GM12878 (cell line): Measurements from ENCODE around the gene FRMD8. TPM values are rescaled to one million over a fixed set of nuclear protein-coding genes. Genes with fewer than 3 reads are reported as not detected.
A peak's percentile ranks its signal among the peaks of the same experiment; 100 is the strongest.

Experiments
- ATAC-seq: fragments of 200-7000 bp; cut with Tn5 transposase; 3 replicates; pipeline ENCODE4 v1.9.1; 2020; ENCODE audit warnings: mild to moderate bottlenecking, moderate library complexity
- BruUV-seq: library from RNA; stranded (reverse); fragments of 400-500 nt; replicated peaks from 2 replicates; lab custom pipeline; 2021; lab: Mats Ljungman, UMichigan
- CTCF ChIA-PET: fragments of 300-600 bp; sonication (Branson Sonifier 250); formaldehyde crosslinking; extraction: SDS; loops from one replicate; lab custom pipeline; 2021; ENCODE audit warnings: inconsistent platforms; lab: Yijun Ruan, JAX
- POLR2A ChIA-PET: fragments of 350-600 bp; formaldehyde crosslinking; extraction: SDS; loops from one replicate; lab custom pipeline; 2021; ENCODE audit warnings: inconsistent platforms; lab: Charles Lee
- RAD21 ChIA-PET: fragments of 300-600 bp; sonication (Branson Sonifier 250); formaldehyde crosslinking; loops from one replicate; lab custom pipeline; 2023; ENCODE audit warnings: antibody characterized with exemption; ENCODE audit not compliant: unreplicated experiment; lab: Charles Lee
- SMC1A ChIA-PET: fragments of 300-600 bp; sonication (Branson Sonifier 250); formaldehyde crosslinking; loops from one replicate; lab custom pipeline; 2023; ENCODE audit not compliant: unreplicated experiment, uncharacterized antibody; lab: Charles Lee
- DNase-seq: peaks from one replicate; pipeline ENCODE4 v3.0.0-alpha.2; 2011; ENCODE audit warnings: low read depth, low spot score
- FAIRE-seq: peaks from 3 replicates; lab custom pipeline; 2011; peaks lifted over from hg19 to GRCh38; lab: Jason Lieb, UNC
- H2AFZ ChIP-seq: 2 replicates; pipeline ENCODE4 v1.6.0; 2011; ENCODE audit warnings: low read depth, low read length, control low read depth; ENCODE audit not compliant: control insufficient read depth
- H3K27ac ChIP-seq: 2 replicates; pipeline ENCODE4 v1.5.1; 2011; ENCODE audit warnings: control low read depth; ENCODE audit not compliant: control insufficient read depth, insufficient read depth
- H3K27me3 ChIP-seq, 2 experiments: replicated peaks in 1 of 2; 2 replicates each; pipeline versions ENCODE4 v1.6.0 to v1.6.1; 2011; ENCODE audit warnings: low read length in 1 of 2; ENCODE audit not compliant: control insufficient read depth in 2 of 2, insufficient read depth in 2 of 2
- H3K36me3 ChIP-seq, 2 experiments: 2 replicates each; pipeline ENCODE4 v1.5.1; 2011; ENCODE audit warnings: low read length in 1 of 2; ENCODE audit not compliant: control insufficient read depth in 2 of 2, insufficient read depth in 2 of 2
- H3K4me1 ChIP-seq: 2 replicates; pipeline ENCODE4 v1.6.1; 2011; ENCODE audit warnings: mild to moderate bottlenecking, low read length, moderate library complexity, mixed read lengths; ENCODE audit not compliant: control insufficient read depth, insufficient read depth
- H3K4me2 ChIP-seq: 2 replicates; pipeline ENCODE4 v1.6.0; 2011; ENCODE audit warnings: control low read depth; ENCODE audit not compliant: control insufficient read depth, insufficient read depth
- H3K4me3 ChIP-seq: fragments of 200-600 bp; sonication (generic); 2 replicates; pipeline ENCODE4 v1.5.1; 2016
- H3K79me2 ChIP-seq: 2 replicates; pipeline ENCODE4 v1.6.0; 2011; ENCODE audit warnings: low read length; ENCODE audit not compliant: control insufficient read depth, insufficient read depth
- H3K9ac ChIP-seq: 2 replicates; pipeline ENCODE4 v1.8.0; 2011; ENCODE audit warnings: low read length, control low read depth, mixed read lengths; ENCODE audit not compliant: control insufficient read depth, insufficient read depth
- H3K9me3 ChIP-seq: replicated peaks from 3 replicates; pipeline ENCODE4 v1.5.1; 2011; ENCODE audit warnings: mild to moderate bottlenecking, low read length; ENCODE audit not compliant: control insufficient read depth, insufficient read depth
- H4K20me1 ChIP-seq: 2 replicates; pipeline ENCODE4 v1.6.0; 2011; ENCODE audit not compliant: control insufficient read depth, insufficient read depth
- ASH2L ChIP-seq: fragments of 300-600, 200-600 bp; sonication (generic); IDR thresholded peaks from 2 replicates; pipeline ENCODE4 v1.6.1; 2017; ENCODE audit warnings: low read depth, mild to moderate bottlenecking, borderline replicate concordance
- BCL11A ChIP-seq: IDR thresholded peaks from 2 replicates; pipeline ENCODE4 v1.6.1; 2011; ENCODE audit warnings: low read depth, low read length
- BHLHE40 ChIP-seq, 2 experiments: fragments of 450-650 bp in 1 of 2; IDR thresholded peaks; 2 replicates each; pipeline ENCODE4 v1.6.1; 2011 to 2017; ENCODE audit warnings: low read depth in 2 of 2, borderline replicate concordance in 1 of 2, improper control_type of control experiment in 1 of 2, low read length in 1 of 2, mild to moderate bottlenecking in 1 of 2
- CBX5 ChIP-seq: sonication (generic); IDR thresholded peaks from 2 replicates; pipeline ENCODE4 v1.6.1; 2016; ENCODE audit warnings: low read depth, moderate library complexity, mild to moderate bottlenecking, inconsistent platforms
- FOXM1 ChIP-seq: IDR thresholded peaks from 2 replicates; pipeline ENCODE4 v1.6.1; 2012; ENCODE audit warnings: low read depth, mild to moderate bottlenecking, inconsistent platforms, low read length, moderate library complexity
- IKZF1 ChIP-seq: fragments of 450-650 bp; conservative IDR thresholded peaks from 2 replicates; pipeline ENCODE4 v1.6.1; 2017; ENCODE audit warnings: antibody characterized with exemption, mild to moderate bottlenecking
- LARP7 ChIP-seq: fragments of 450-650 bp; IDR thresholded peaks from 2 replicates; pipeline ENCODE4 v1.6.1; 2017; ENCODE audit warnings: mild to moderate bottlenecking
- MTA2 ChIP-seq: fragments of 450-650 bp; IDR thresholded peaks from 2 replicates; pipeline ENCODE4 v1.6.1; 2016; ENCODE audit warnings: low read depth, mild to moderate bottlenecking, moderate library complexity
- MYB ChIP-seq: fragments of 150-350 bp; IDR thresholded peaks from 2 replicates; pipeline ENCODE4 v1.6.1; 2014; ENCODE audit warnings: mild to moderate bottlenecking, low read depth, low read length, borderline replicate concordance
- POU2F2 ChIP-seq: IDR thresholded peaks from 3 replicates; pipeline ENCODE4 v1.6.1; 2011; ENCODE audit warnings: low read depth, mild to moderate bottlenecking, low read length, borderline replicate concordance
- SIN3A ChIP-seq: IDR thresholded peaks from 2 replicates; pipeline ENCODE4 v1.6.1; 2012; ENCODE audit warnings: low read depth, low read length, improper control_type of control experiment
- SP1 ChIP-seq: IDR thresholded peaks from one replicate; pipeline ENCODE4 v1.6.1; 2011; ENCODE audit warnings: low read depth, low read length
- SUPT20H ChIP-seq: IDR thresholded peaks from 2 replicates; pipeline ENCODE4 v1.6.1; 2011; ENCODE audit warnings: low read depth, mild to moderate bottlenecking, low read length, moderate library complexity, borderline replicate concordance; ENCODE audit not compliant: control insufficient read depth
- WGBS: methylation state at CpG from one replicate; pipeline ENCODE4 v1.1.6; 2016; ENCODE audit warnings: low lambda C conversion rate; ENCODE audit not compliant: insufficient replicate concordance, insufficient coverage; ENCODE audit errors: missing lambda C conversion rate; 5-methylcytosine and 5-hydroxymethylcytosine counted together
- in situ Hi-C: fragments of 300-500 bp; cut with MboI; formaldehyde crosslinking; loops from 9 replicates; pipeline ENCODE4 v1.14.3; 2018; ENCODE audit warnings: mixed read lengths
- intact Hi-C: fragments of 100-400 bp; cut with micrococcal nuclease; formaldehyde crosslinking; loops from one replicate; pipeline ENCODE4 v1.14.2; 2022; ENCODE audit not compliant: unreplicated experiment
- polyA plus RNA-seq, 11 experiments: library from polyadenylated mRNA; depleted of rRNA in 4 of 11; unstranded in 6 of 11; stranded (reverse) in 5 of 11; fragments of >200 nt; fragmentation: Nextera tagmentation in 4 of 11; fragmentation: Illumina TruSeq in 1 of 11; extraction: Ambion mirVana in 4 of 11; extraction: Trizol in 1 of 11; gene quantifications; 1 replicate in 1 of 11; 2 replicates in 10 of 11; pipeline versions ENCODE4 v1.2.1 to v1.2.3, GENCODE V29; 2011 to 2016; ENCODE audit warnings: inconsistent platforms in 2 of 11, missing spikeins in 2 of 11, low read depth in 1 of 11
- total RNA-seq, 4 experiments: library from RNA; depleted of rRNA in 3 of 4; stranded (reverse); fragments of >200 nt in 3 of 4; fragmentation: Illumina TruSeq in 1 of 4; extraction: Trizol in 1 of 4; gene quantifications; 2 replicates each; pipeline versions ENCODE4 v1.2.1 to v1.2.3, GENCODE V29; 2013 to 2021
- TF ChIP-seq, protein P1 (sequence below): fragments of 150-350 bp; IDR thresholded peaks from 2 replicates; pipeline ENCODE4 v1.6.1; 2014; ENCODE audit warnings: mild to moderate bottlenecking, low read depth, low read length
- TF ChIP-seq, protein P2 (sequence below): IDR thresholded peaks from 2 replicates; pipeline ENCODE4 v1.6.1; 2012; ENCODE audit warnings: low read depth, low read length, improper control_type of control experiment

FRMD8 gene
- total and polyA plus RNA-seq, 10 of the 15 experiments (the other 5 are each of a cell fraction or from before 2014, with no cell fraction given): 8.3 to 69.4 (median 28.0) TPM

DNA sequence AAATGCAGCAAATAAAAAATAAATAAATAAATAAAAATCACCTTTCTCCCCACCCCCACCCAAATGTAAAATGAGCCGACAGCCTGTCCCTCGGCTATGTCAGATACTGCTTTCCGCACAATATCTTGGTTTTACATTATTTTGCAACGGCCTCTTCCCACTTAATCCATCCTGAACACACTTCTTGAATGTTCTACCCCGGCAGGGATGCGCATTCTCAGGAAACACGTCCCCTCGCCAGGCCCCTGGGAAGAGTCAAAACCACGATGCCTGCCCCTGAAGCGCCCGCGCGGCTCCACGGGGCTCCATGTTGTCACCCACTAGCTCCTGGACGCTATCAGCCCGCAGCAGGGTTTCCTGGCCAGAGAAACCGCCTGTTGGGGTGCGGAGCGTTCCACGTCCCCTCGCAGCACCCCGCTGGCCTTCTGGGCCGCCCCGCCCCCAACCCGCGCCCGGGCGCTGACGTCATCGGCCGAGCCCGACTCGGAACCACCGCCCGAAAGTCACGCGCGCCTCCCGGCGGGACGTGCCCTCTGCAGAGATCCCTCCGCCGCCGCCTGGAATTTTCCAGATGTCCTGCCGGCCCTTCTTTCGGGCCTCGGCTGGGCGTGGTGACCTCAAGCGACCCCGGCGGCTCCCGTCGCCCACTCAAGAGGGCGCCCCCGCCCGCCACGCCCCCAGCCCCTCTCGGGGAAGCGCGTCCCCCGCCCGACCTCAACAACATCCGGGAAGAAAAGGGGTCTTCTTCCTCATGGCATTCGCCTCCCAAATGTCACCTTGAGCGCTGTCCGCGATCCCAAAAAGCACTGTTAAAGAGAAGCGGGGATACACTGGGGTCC lies 35.6 kb downstream of the FRMD8 start (continued):
- TF ChIP-seq, protein P1, sequence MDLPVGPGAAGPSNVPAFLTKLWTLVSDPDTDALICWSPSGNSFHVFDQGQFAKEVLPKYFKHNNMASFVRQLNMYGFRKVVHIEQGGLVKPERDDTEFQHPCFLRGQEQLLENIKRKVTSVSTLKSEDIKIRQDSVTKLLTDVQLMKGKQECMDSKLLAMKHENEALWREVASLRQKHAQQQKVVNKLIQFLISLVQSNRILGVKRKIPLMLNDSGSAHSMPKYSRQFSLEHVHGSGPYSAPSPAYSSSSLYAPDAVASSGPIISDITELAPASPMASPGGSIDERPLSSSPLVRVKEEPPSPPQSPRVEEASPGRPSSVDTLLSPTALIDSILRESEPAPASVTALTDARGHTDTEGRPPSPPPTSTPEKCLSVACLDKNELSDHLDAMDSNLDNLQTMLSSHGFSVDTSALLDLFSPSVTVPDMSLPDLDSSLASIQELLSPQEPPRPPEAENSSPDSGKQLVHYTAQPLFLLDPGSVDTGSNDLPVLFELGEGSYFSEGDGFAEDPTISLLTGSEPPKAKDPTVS: peak; percentile 95
- TF ChIP-seq MYB: no peak
- TF ChIP-seq IKZF1: peak; percentile 100
- no peak for TF ChIP-seq MTA2
- TF ChIP-seq BHLHE40 (IDR thresholded peaks at IDR 0.05; ENCODE audit: borderline replicate concordance in 1 of 2, low read depth in 2 of 2, low read length in 1 of 2): peak; percentile 97 to 99

DNA sequence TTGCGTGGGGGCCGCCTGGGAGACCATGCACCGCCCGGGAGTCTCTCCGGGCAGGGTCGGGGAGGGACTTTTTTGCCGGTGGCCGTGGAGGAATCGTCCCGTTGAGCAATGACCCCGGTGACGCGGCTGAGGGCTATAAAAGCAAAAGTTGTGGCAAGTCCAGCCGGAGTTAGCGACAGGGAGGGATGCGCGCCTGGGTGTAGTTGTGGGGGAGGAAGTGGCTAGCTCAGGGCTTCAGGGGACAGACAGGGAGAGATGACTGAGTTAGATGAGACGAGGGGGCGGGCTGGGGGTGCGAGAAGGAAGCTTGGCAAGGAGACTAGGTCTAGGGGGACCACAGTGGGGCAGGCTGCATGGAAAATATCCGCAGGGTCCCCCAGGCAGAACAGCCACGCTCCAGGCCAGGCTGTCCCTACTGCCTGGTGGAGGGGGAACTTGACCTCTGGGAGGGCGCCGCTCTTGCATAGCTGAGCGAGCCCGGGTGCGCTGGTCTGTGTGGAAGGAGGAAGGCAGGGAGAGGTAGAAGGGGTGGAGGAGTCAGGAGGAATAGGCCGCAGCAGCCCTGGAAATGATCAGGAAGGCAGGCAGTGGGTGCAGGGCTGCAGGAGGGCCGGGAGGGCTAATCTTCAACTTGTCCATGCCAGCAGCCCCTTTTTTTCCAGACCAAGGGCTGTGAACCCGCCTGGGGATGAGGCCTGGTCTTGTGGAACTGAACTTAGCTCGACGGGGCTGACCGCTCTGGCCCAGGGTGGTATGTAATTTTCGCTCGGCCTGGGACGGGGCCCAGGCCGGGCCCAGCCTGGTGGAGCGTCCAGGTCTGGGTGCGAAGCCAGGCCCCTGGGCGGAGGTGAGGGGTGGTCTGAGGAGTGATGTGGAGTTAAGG lies 36.4 kb downstream of the FRMD8 start, which contains the start of gene NEAT1:
Gene NEAT1 (plus strand): TSS at position 166 of the 883 bp plus-strand sequence.
- Histone ChIP-seq H2AFZ (peak within 1 kb of the TSS; percentile 64), H3K4me2 (peak within 1 kb of the TSS; percentile 100), H3K27me3 (no peaks in the 10 kb centered on the region), H3K4me3 (peak within 1 kb of the TSS; percentile 95), H3K9me3 (no peaks in the 10 kb centered on the region), H3K27ac (peak within 1 kb of the TSS; percentile 100), H3K36me3 (no peaks in the 10 kb centered on the region; a peak in 1 of 4 replicates), H3K9ac (peak within 1 kb of the TSS; percentile 99), H3K79me2 (peaks cover 99% of the 10 kb centered on the region), H4K20me1 (peaks cover 18% of the 10 kb centered on the region), H3K4me1 (peaks cover 39% of the 10 kb centered on the region)
- intact Hi-C loops: loop anchor here (1.0 to 5.0 kb wide), 2 partner anchors 34 to 74 kb away; no protein-coding TSS in a partner anchor
- SMC1A ChIA-PET: interaction anchor here (0.9 to 12.7 kb wide), 7 partner anchors 11 to 88 kb away, joined by 3 to 232 read pairs (median 4); partner anchors contain the start of gene MALAT1
- CTCF ChIA-PET: interaction anchor here (0.7 to 15.3 kb wide), 8 partner anchors 42 to 678 kb away, joined by 3 to 362 read pairs (median 6); partner anchors contain the start of gene MALAT1
- POLR2A ChIA-PET: interaction anchor here (0.7 to 13.6 kb wide), 15 partner anchors 10 to 193 kb away, joined by 3 to 323 read pairs (median 6); partner anchors contain the start of genes FRMD8, MALAT1 and PCNX3
- DNase-seq (no peak), FAIRE-seq (no peak), ATAC-seq (peak; percentile 21)
- 2% methylated on average over 40 of the region's 40 CpGs for WGBS
- RAD21 ChIA-PET: interaction anchor here (0.6 to 15.3 kb wide), 7 partner anchors 10 to 85 kb away, joined by 3 to 282 read pairs (median 13); partner anchors contain the start of gene MALAT1
- BruUV-seq: TSS peak; percentile 69
- in situ Hi-C loops: loop anchor here (10.0 kb wide), 1 partner anchor 558 kb away; no protein-coding TSS in a partner anchor
- TF ChIP-seq, protein P2, sequence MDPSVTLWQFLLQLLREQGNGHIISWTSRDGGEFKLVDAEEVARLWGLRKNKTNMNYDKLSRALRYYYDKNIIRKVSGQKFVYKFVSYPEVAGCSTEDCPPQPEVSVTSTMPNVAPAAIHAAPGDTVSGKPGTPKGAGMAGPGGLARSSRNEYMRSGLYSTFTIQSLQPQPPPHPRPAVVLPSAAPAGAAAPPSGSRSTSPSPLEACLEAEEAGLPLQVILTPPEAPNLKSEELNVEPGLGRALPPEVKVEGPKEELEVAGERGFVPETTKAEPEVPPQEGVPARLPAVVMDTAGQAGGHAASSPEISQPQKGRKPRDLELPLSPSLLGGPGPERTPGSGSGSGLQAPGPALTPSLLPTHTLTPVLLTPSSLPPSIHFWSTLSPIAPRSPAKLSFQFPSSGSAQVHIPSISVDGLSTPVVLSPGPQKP: peak; percentile 48; the same call in 1 of the 2 replicates
- TF ChIP-seq LARP7 (peak; percentile 71; the same call in 1 of the 2 replicates), POU2F2 (peak; percentile 100), BCL11A (peak; percentile 76), CBX5 (no peak), ASH2L (0 out of 2 replicates have a peak, but pooled peaks have one; percentile 49), FOXM1 (no peak), SIN3A (peak; percentile 68), SP1 (peak; percentile 85), SUPT20H (no peak)
